ENCODE data around the gene RAPGEF5. TPM values are rescaled to one million over a fixed set of nuclear protein-coding genes. Genes with fewer than 3 reads are reported as not detected.

RAPGEF5 gene
- total and polyA plus RNA-seq, 2 donors (not counting 3 experiments of a cell fraction or from before 2014, with no cell fraction given): 10.0 to 43.2 TPM

DNA sequence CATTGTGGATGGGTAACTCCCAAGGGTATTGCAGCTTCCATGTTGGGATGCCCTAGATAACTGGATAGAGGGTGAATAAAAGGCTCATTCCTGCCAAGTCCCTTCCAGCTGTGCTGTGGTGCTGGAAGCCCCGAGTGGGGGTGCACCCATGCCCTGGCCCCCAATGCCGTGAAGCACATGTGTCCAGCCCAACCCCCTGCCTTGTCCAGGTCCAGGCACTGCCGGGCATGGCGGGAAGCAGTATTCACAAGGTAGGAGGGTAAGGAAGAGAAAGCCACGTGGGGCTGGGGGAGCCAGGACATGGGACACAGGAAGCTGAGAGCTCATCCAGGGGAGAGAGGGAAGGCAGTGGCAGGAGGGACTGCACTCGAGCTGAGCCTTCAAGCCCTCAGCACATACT lies 263.0 kb downstream of the RAPGEF5 start:
- CTCF ChIA-PET: interaction anchor here (0.5 to 1.4 kb wide), 2 partner anchors 11 to 137 kb away, joined by 3 to 5 read pairs; no protein-coding TSS in a partner anchor
- TF ChIP-seq JUN (IDR thresholded peaks at IDR 0.05; ENCODE audit: borderline replicate concordance, insufficient read depth, insufficient read length, low read depth) (no peak), MYC (IDR thresholded peaks at IDR 0.05; ENCODE audit: low read depth, low read length) (no peak), MAX (IDR thresholded peaks at IDR 0.05; ENCODE audit: insufficient read depth, insufficient read length) (no peak), POLR2A (IDR thresholded peaks at IDR 0.05; ENCODE audit: low read depth, low read length) (no peak), GATA2 (IDR thresholded peaks at IDR 0.05; ENCODE audit: insufficient read depth, insufficient read length, low read depth, low read length) (no peak), POLR2AphosphoS5 (IDR thresholded peaks at IDR 0.05; ENCODE audit: insufficient read depth, low read depth, low read length) (no peak), EZH2 (IDR thresholded peaks at IDR 0.05; ENCODE audit: borderline replicate concordance, low read depth, low read length, severe bottlenecking) (no peak), CTCF (IDR thresholded peaks at IDR 0.05; ENCODE audit: extremely low read depth in 1 of 2, insufficient read depth in 1 of 2, low read depth in 1 of 2, low read length in 2 of 2) (no peak), FOS (IDR thresholded peaks at IDR 0.05; ENCODE audit: borderline replicate concordance, insufficient read depth, low read length) (no peak)
- Histone ChIP-seq H3K9ac (replicated peaks; ENCODE audit: extremely low read depth, insufficient read depth, low read length) (no peak overlapping the region), H3K36me3 (ENCODE audit: control insufficient read depth in 2 of 2, extremely low read depth in 1 of 2, insufficient read depth in 2 of 2, low read length in 2 of 2) (no peaks in the 10 kb centered on the region), H3K9me1 (replicated peaks; ENCODE audit: control insufficient read depth, extremely low read depth, insufficient read depth, low read length) (no peaks in the 10 kb centered on the region), H4K20me1 (replicated peaks; ENCODE audit: control insufficient read depth, extremely low read depth, insufficient read depth, low read length) (no peaks in the 10 kb centered on the region), H3K4me3 (replicated peaks in 1 of 3; ENCODE audit: insufficient read depth in 1 of 3, low read depth in 1 of 3, low read length in 3 of 3) (no peak overlapping the region), H3K4me1 (ENCODE audit: control insufficient read depth, extremely low read depth, insufficient read depth, low read length) (peaks cover 6% of the 10 kb centered on the region), H3K9me3 (replicated peaks; ENCODE audit: control insufficient read depth, insufficient read depth, low read length) (no peaks in the 10 kb centered on the region), H3K27me3 (ENCODE audit: control insufficient read depth in 2 of 2, insufficient read depth in 2 of 2, low read length in 2 of 2) (peaks cover 10 to 15% of the 10 kb centered on the region in 2 experiments), H3K27ac (ENCODE audit: insufficient read depth, low read depth, low read length) (no peak overlapping the region), H2AFZ (ENCODE audit: low read depth, low read length) (no peak overlapping the region), H3K4me2 (ENCODE audit: insufficient read depth, low read length) (no peak overlapping the region), H3K79me2 (ENCODE audit: control insufficient read depth, insufficient read depth, low read length) (no peaks in the 10 kb centered on the region)
- intact Hi-C loops (cut with micrococcal nuclease): no loop called here
- dilution Hi-C loops (cut with MboI; ENCODE audit: extremely low pct_ligation_motif_present, low sequenced_read_pairs): no loop called here
- POLR2A ChIA-PET: no interaction called here
- DNase-seq (ENCODE audit: low read depth, low spot score) (no peak), FAIRE-seq (no peak)
- no TSS peak for BruUV-seq (replicated peaks)

Measured in endothelial cell of umbilical vein (primary cell).